Sigmoid colon (tissue), 7 donors: ENCODE data around the gene ENPP1. TPM values are rescaled to one million over a fixed set of nuclear protein-coding genes. Genes with fewer than 3 reads are reported as not detected.
A peak's percentile ranks its signal among the peaks of the same experiment; 100 is the strongest.

Source experiments
- DNase-seq: peaks from one replicate; pipeline ENCODE4 v3.0.0-alpha.2; 2019
- H3K27ac ChIP-seq, 4 donors: fragments of 200-600 bp; sonication (generic); one replicate each; pipeline ENCODE4 v1.5.1; 2016 to 2019; ENCODE audit warnings: mild to moderate bottlenecking in 1 of 4
- H3K27me3 ChIP-seq, 3 donors: fragments of 200-600 bp; sonication (generic); one replicate each; pipeline ENCODE4 v1.5.1; 2019; ENCODE audit warnings: mild to moderate bottlenecking in 1 of 3
- H3K36me3 ChIP-seq, 4 donors: fragments of 200-600 bp; sonication (generic); one replicate each; pipeline ENCODE4 v1.5.1; 2016 to 2019
- H3K4me1 ChIP-seq, 4 donors: fragments of 200-600 bp; sonication (generic); one replicate each; pipeline ENCODE4 v1.5.1; 2017 to 2019
- H3K4me3 ChIP-seq, 4 donors: fragments of 200-600 bp; sonication (generic); one replicate each; pipeline ENCODE4 v1.5.1; 2017 to 2019; ENCODE audit warnings: mild to moderate bottlenecking in 2 of 4, moderate library complexity in 1 of 4
- H3K9me3 ChIP-seq, 4 donors: fragments of 200-600 bp in 3 of 4; sonication (generic) in 3 of 4; one replicate each; pipeline versions ENCODE4 v1.5.1 to v1.6.1; 2013 to 2019
- CTCF ChIP-seq, 4 experiments: fragments of 450-650 bp in 3 of 4; fragments of 200-600 bp in 1 of 4; IDR thresholded peaks; one replicate each; pipeline ENCODE4 v1.5.1; 2016 to 2019; ENCODE audit warnings: antibody characterized with exemption in 4 of 4, mild to moderate bottlenecking in 3 of 4, moderate library complexity in 2 of 4
- EP300 ChIP-seq, 4 donors: sonication (generic); formaldehyde crosslinking; IDR thresholded peaks; one replicate each; pipeline ENCODE4 v1.6.1; 2017; ENCODE audit warnings: antibody characterized with exemption in 4 of 4
- POLR2A ChIP-seq, 2 donors: fragments of 450-650 bp; IDR thresholded peaks; one replicate each; pipeline ENCODE4 v1.6.1; 2016; ENCODE audit warnings: antibody characterized with exemption in 2 of 2, mild to moderate bottlenecking in 2 of 2, moderate library complexity in 2 of 2
- POLR2AphosphoS5 ChIP-seq, 4 donors: sonication (generic); formaldehyde crosslinking; IDR thresholded peaks; one replicate each; pipeline ENCODE4 v1.6.1; 2017; ENCODE audit warnings: antibody characterized with exemption in 4 of 4
- WGBS, 2 donors: extraction: QIAGEN DNeasy Blood & Tissue Kit; methylation state at CpG; one replicate each; pipeline ENCODE4 v1.1.7; 2013; 5-methylcytosine and 5-hydroxymethylcytosine counted together
- intact Hi-C: fragments of 100-400 bp; cut with DNase I; formaldehyde crosslinking; loops from one replicate; pipeline ENCODE4 v1.15.1; 2023
- polyA plus RNA-seq, 3 donors: library from polyadenylated mRNA; stranded (reverse); fragments of 200-250 nt; gene quantifications; one replicate each; pipeline ENCODE4 v1.2.3, GENCODE V29; 2013
- total RNA-seq, 4 donors: library from RNA; depleted of rRNA; stranded (reverse); fragments of >200 nt; gene quantifications; one replicate each; pipeline ENCODE4 v1.1.0, GENCODE V29; 2016
- donor health status: healthy with polysubstance abuse.
- donor health status: Bipolar disorder and iron deficiency.
- donor health status: healthy.

Gene ENPP1
- total and polyA plus RNA-seq, 7 donors, result 1.2 to 7.2 (median 3.6) TPM

- Histone ChIP-seq H3K4me1 (no peaks in the 10 kb centered on the region), H3K36me3 (no peaks in the 10 kb centered on the region), H3K4me3 (no peak overlapping the region), H3K27me3 (no peaks in the 10 kb centered on the region), H3K27ac (no peak overlapping the region), H3K9me3 (no peaks in the 10 kb centered on the region)
- intact Hi-C loops, result no loop called here
- WGBS, 2 donors, result 23 to 76% methylated on average over 2 of the region's 2 CpGs
- TF ChIP-seq POLR2AphosphoS5 (IDR thresholded peaks at IDR 0.05) (no peak), EP300 (IDR thresholded peaks at IDR 0.05) (no peak), POLR2A (IDR thresholded peaks at IDR 0.05) (no peak), CTCF (IDR thresholded peaks at IDR 0.05) (no peak)
- no peak for DNase-seq
Observed at GRCh38 chr6:131776985-131777384, 30.8 kb upstream of the ENPP1 start.

GRCh38 chr6:131778169-131778568, 29.7 kb upstream of the ENPP1 start:
- Histone ChIP-seq H3K27me3 (no peaks in the 10 kb centered on the region), H3K4me1 (no peaks in the 10 kb centered on the region), H3K4me3 (no peak overlapping the region), H3K36me3 (no peaks in the 10 kb centered on the region), H3K27ac (peak overlapping the region in 1 of 4 donors; percentile 19), H3K9me3 (no peaks in the 10 kb centered on the region)
- no peak for DNase-seq
- TF ChIP-seq POLR2AphosphoS5 (IDR thresholded peaks at IDR 0.05) (no peak), CTCF (IDR thresholded peaks at IDR 0.05) (no peak), POLR2A (IDR thresholded peaks at IDR 0.05) (no peak), EP300 (IDR thresholded peaks at IDR 0.05) (no peak)
- intact Hi-C loops, result no loop called here
- 77 to 85% methylated on average over 1 of the region's 1 CpG for WGBS, 2 donors

- Histone ChIP-seq H3K36me3 (no peaks in the 10 kb centered on the region), H3K27me3 (no peaks in the 10 kb centered on the region), H3K9me3 (no peaks in the 10 kb centered on the region), H3K4me3 (no peak overlapping the region), H3K27ac (no peak overlapping the region), H3K4me1 (no peaks in the 10 kb centered on the region)
- TF ChIP-seq EP300 (IDR thresholded peaks at IDR 0.05), result no peak
- no peak for TF ChIP-seq POLR2A (IDR thresholded peaks at IDR 0.05)
- TF ChIP-seq CTCF (IDR thresholded peaks at IDR 0.05), result no peak
- no peak for TF ChIP-seq POLR2AphosphoS5 (IDR thresholded peaks at IDR 0.05)
- WGBS, 2 donors, result 87 to 88% methylated on average over 2 of the region's 2 CpGs
- intact Hi-C loops, result no loop called here
- DNase-seq, result no peak
Observed at GRCh38 chr6:131779304-131779703, 28.5 kb upstream of the ENPP1 start.

- H3K4me1 ChIP-seq, result no peaks in the 10 kb centered on the region
- no peaks in the 10 kb centered on the region for H3K36me3 ChIP-seq
- no peaks in the 10 kb centered on the region for H3K27me3 ChIP-seq
- no peak overlapping the region for H3K27ac ChIP-seq
- intact Hi-C loops, result no loop called here
- TF ChIP-seq CTCF (IDR thresholded peaks at IDR 0.05) (no peak), POLR2AphosphoS5 (IDR thresholded peaks at IDR 0.05) (no peak), EP300 (IDR thresholded peaks at IDR 0.05) (no peak), POLR2A (IDR thresholded peaks at IDR 0.05) (no peak)
- DNase-seq, result no peak
- 95% methylated on average over 11 of the region's 11 CpGs for WGBS, 2 donors
- H3K4me3 ChIP-seq, result no peak overlapping the region
- H3K9me3 ChIP-seq, result no peaks in the 10 kb centered on the region
Observed at GRCh38 chr6:131780600-131780999, 27.2 kb upstream of the ENPP1 start.

- 71 to 85% methylated on average over 3 of the region's 3 CpGs for WGBS, 2 donors
Observed at GRCh38 chr6:131781687-131782086, 26.1 kb upstream of the ENPP1 start.

More at GRCh38 chr6:131781687-131782086, 26.1 kb upstream of the ENPP1 start:
- no peak for TF ChIP-seq POLR2AphosphoS5 (IDR thresholded peaks at IDR 0.05)
- no peak for TF ChIP-seq POLR2A (IDR thresholded peaks at IDR 0.05)
- TF ChIP-seq CTCF (IDR thresholded peaks at IDR 0.05), result no peak
- TF ChIP-seq EP300 (IDR thresholded peaks at IDR 0.05), result no peak
- Histone ChIP-seq H3K4me3 (no peak overlapping the region), H3K4me1 (no peaks in the 10 kb centered on the region), H3K27me3 (no peaks in the 10 kb centered on the region), H3K36me3 (no peaks in the 10 kb centered on the region), H3K27ac (no peak overlapping the region), H3K9me3 (no peaks in the 10 kb centered on the region)
- DNase-seq, result no peak
- intact Hi-C loops, result no loop called here
